IMR-90 (cell line): Measurements from ENCODE around the gene UBLCP1. TPM values are rescaled to one million over a fixed set of nuclear protein-coding genes. Genes with fewer than 3 reads are reported as not detected.

Experiments used
- ATAC-seq: fragments of 200-7000 bp; cut with Tn5 transposase; 2 replicates; pipeline ENCODE4 v1.9.1; 2020; ENCODE audit warnings: low read depth, mild to moderate bottlenecking, moderate library complexity
- BruUV-seq: library from RNA; stranded (reverse); fragments of 400-500 nt; replicated peaks from 2 replicates; lab custom pipeline; 2021; lab: Mats Ljungman, UMichigan
- CTCF ChIA-PET: fragments of 300-600 bp; formaldehyde crosslinking; extraction: SDS; loops from one replicate; lab custom pipeline; 2021; ENCODE audit warnings: antibody characterized with exemption; lab: Yijun Ruan, JAX
- POLR2A ChIA-PET: fragments of 300-600 bp; sonication (Branson Sonifier 250); formaldehyde crosslinking; loops from one replicate; lab custom pipeline; 2022; ENCODE audit warnings: antibody characterized with exemption; ENCODE audit not compliant: unreplicated experiment; lab: Charles Lee
- DNase-seq: peaks from one replicate; pipeline ENCODE4 v3.0.0; 2013
- H2AFZ ChIP-seq: replicated peaks from 2 replicates; pipeline ENCODE3; 2013; ENCODE audit warnings: low read length, mild to moderate bottlenecking; ENCODE audit not compliant: poor library complexity
- H2AK5ac ChIP-seq: 2 replicates; pipeline ENCODE4 v1.6.1; 2013; ENCODE audit warnings: low read depth, low read length, inconsistent platforms
- H2AK9ac ChIP-seq: replicated peaks from 2 replicates; pipeline ENCODE3; 2013; ENCODE audit warnings: mild to moderate bottlenecking, low read depth, low read length, moderate library complexity; ENCODE audit not compliant: poor library complexity
- H2BK120ac ChIP-seq: 2 replicates; pipeline ENCODE4 v1.6.1; 2013; ENCODE audit warnings: low read depth, low read length, inconsistent platforms
- H2BK15ac ChIP-seq: 3 replicates; pipeline ENCODE4 v1.6.1; 2013; ENCODE audit warnings: low read depth, low read length, inconsistent platforms
- H2BK20ac ChIP-seq: 2 replicates; pipeline ENCODE4 v1.6.1; 2013; ENCODE audit warnings: low read depth, mild to moderate bottlenecking, inconsistent platforms, low read length, moderate library complexity
- H2BK5ac ChIP-seq: 2 replicates; pipeline ENCODE4 v1.6.1; 2013; ENCODE audit warnings: mild to moderate bottlenecking, low read depth, low read length, inconsistent platforms; ENCODE audit not compliant: poor library complexity, severe bottlenecking
- H3K14ac ChIP-seq: replicated peaks from 2 replicates; pipeline ENCODE4 v1.6.1; 2013; ENCODE audit warnings: low read depth, low read length, inconsistent platforms
- H3K18ac ChIP-seq: 2 replicates; pipeline ENCODE4 v1.6.1; 2013; ENCODE audit warnings: low read depth, low read length, control low read depth
- H3K23ac ChIP-seq: 2 replicates; pipeline ENCODE4 v1.6.1; 2013; ENCODE audit warnings: low read depth, low read length, inconsistent platforms
- H3K27ac ChIP-seq: 2 replicates; pipeline ENCODE4 v1.5.1; 2013; ENCODE audit warnings: mild to moderate bottlenecking, control low read depth, low read length; ENCODE audit not compliant: insufficient read depth
- H3K27me3 ChIP-seq: 2 replicates; pipeline ENCODE4 v1.6.1; 2013; ENCODE audit warnings: low read length; ENCODE audit not compliant: control insufficient read depth, insufficient read depth
- H3K36me3 ChIP-seq: 2 replicates; pipeline ENCODE4 v1.6.1; 2013; ENCODE audit warnings: low read length, mixed read lengths; ENCODE audit not compliant: control insufficient read depth, insufficient read depth
- H3K4ac ChIP-seq: 2 replicates; pipeline ENCODE4 v1.6.1; 2013; ENCODE audit warnings: low read depth, low read length, inconsistent platforms
- H3K4me1 ChIP-seq: 2 replicates; pipeline ENCODE4 v1.6.1; 2013; ENCODE audit warnings: low read length, mixed read lengths; ENCODE audit not compliant: control insufficient read depth, insufficient read depth
- H3K4me2 ChIP-seq: 2 replicates; pipeline ENCODE4 v1.6.1; 2013; ENCODE audit warnings: low read depth, mild to moderate bottlenecking, control low read depth, low read length, moderate library complexity
- H3K4me3 ChIP-seq: 2 replicates; pipeline ENCODE4 v1.5.1; 2013; ENCODE audit warnings: low read depth, mild to moderate bottlenecking, control low read depth, low read length, moderate library complexity; ENCODE audit not compliant: insufficient read depth
- H3K56ac ChIP-seq: 2 replicates; pipeline ENCODE4 v1.6.1; 2013; ENCODE audit warnings: low read length, inconsistent platforms; ENCODE audit not compliant: insufficient read depth; ENCODE audit errors: extremely low read depth
- H3K79me1 ChIP-seq, 2 experiments: 2 replicates each; pipeline ENCODE4 v1.6.1; 2013; ENCODE audit warnings: low read length in 2 of 2, inconsistent platforms in 1 of 2, low read depth in 1 of 2
- H3K9ac ChIP-seq: 2 replicates; pipeline ENCODE4 v1.6.1; 2013; ENCODE audit warnings: low read depth, low read length, control low read depth
- H3K9me1 ChIP-seq: 2 replicates; pipeline ENCODE4 v1.6.1; 2013; ENCODE audit warnings: low read length, inconsistent platforms; ENCODE audit not compliant: insufficient read depth
- H3K9me3 ChIP-seq: 2 replicates; pipeline ENCODE4 v1.6.1; 2013; ENCODE audit warnings: low read length; ENCODE audit not compliant: control insufficient read depth, insufficient read depth
- H4K20me1 ChIP-seq: 2 replicates; pipeline ENCODE4 v1.6.1; 2013; ENCODE audit warnings: low read length, inconsistent platforms; ENCODE audit not compliant: insufficient read depth
- H4K5ac ChIP-seq: 2 replicates; pipeline ENCODE4 v1.6.1; 2013; ENCODE audit warnings: mild to moderate bottlenecking, low read depth, low read length, control low read depth
- H4K8ac ChIP-seq, 2 experiments: 2 replicates each; pipeline ENCODE4 v1.6.1; 2013; ENCODE audit warnings: low read depth in 2 of 2, low read length in 2 of 2, control low read depth in 1 of 2, inconsistent platforms in 1 of 2
- H4K91ac ChIP-seq: 2 replicates; pipeline ENCODE4 v1.6.1; 2013; ENCODE audit warnings: low read depth, low read length, inconsistent platforms; ENCODE audit not compliant: insufficient read depth
- MAFK ChIP-seq: IDR thresholded peaks from 2 replicates; pipeline ENCODE4 v1.6.1; 2012; ENCODE audit warnings: low read depth, low read length, improper control_type of control experiment
- NFE2L2 ChIP-seq: fragments of 150-350 bp; IDR thresholded peaks from 2 replicates; pipeline ENCODE4 v1.6.1; 2016; ENCODE audit warnings: low read depth, mild to moderate bottlenecking, low read length
- RAD21 ChIP-seq: IDR thresholded peaks from 2 replicates; pipeline ENCODE4 v1.6.1; 2012; ENCODE audit warnings: low read length, improper control_type of control experiment
- RCOR1 ChIP-seq: IDR thresholded peaks from 2 replicates; pipeline ENCODE4 v1.6.1; 2012; ENCODE audit warnings: mild to moderate bottlenecking, low read length, improper control_type of control experiment; ENCODE audit not compliant: insufficient replicate concordance
- dilution Hi-C: fragments of 300-500 bp; cut with HindIII; formaldehyde crosslinking; loops from one replicate; pipeline ENCODE4 v1.14.3; 2018; ENCODE audit warnings: low sequenced_read_pairs; ENCODE audit not compliant: unreplicated experiment
- in situ Hi-C: fragments of 300-500 bp; cut with MboI; formaldehyde crosslinking; loops from 3 replicates; pipeline ENCODE4 v1.14.3; 2019; ENCODE audit warnings: low sequenced_read_pairs, inconsistent platforms, mixed read lengths
- intact Hi-C: fragments of 100-400 bp; cut with micrococcal nuclease; formaldehyde crosslinking; loops from 2 replicates; pipeline ENCODE4 v1.10.0; 2022
- polyA plus RNA-seq, 3 experiments: library from polyadenylated mRNA; depleted of rRNA; stranded (reverse); fragments of >200 nt; gene quantifications; 2 replicates each; pipeline ENCODE4 v1.2.3, GENCODE V29; 2012; ENCODE audit warnings: low replicate concordance in 1 of 3
- total RNA-seq: library from RNA; depleted of rRNA; stranded (reverse); fragments of >200 nt; gene quantifications from 2 replicates; pipeline ENCODE4 v1.2.3, GENCODE V29; 2012
- TF ChIP-seq, protein P1 (sequence below): fragments of 150-350 bp; IDR thresholded peaks from 2 replicates; pipeline ENCODE4 v1.6.1; 2017; ENCODE audit warnings: mild to moderate bottlenecking, antibody characterized with exemption, low read length, low read depth

UBLCP1 gene
- total and polyA plus RNA-seq, 2 of the 4 experiments (the other 2 are of a cell fraction) = 11.7 to 17.5 TPM

DNA sequence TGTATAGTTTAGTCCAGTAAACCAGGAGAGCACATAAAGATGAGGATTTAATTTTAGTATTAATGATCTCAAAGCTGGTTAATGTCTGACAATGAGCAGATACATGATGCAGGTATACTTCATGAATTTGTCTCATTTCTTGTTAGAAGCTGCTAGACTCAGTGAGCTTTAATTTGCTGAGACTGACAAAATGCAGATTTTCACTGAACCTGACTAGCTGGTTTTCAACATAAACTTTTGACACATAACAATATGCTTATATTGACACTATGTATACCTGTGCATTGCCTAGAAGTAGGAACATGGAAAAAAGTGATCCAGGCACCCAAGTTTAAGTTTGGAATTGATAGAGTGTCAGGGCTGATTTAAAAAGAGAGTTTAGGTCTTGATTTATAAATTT is 10.8 kb downstream of the UBLCP1 start:
- Histone ChIP-seq H3K27ac (no peak overlapping the region), H2AFZ (no peak overlapping the region), H2BK120ac (no peak overlapping the region), H3K4me3 (no peak overlapping the region), H3K23ac (no peak overlapping the region), H3K56ac (no peak overlapping the region), H3K36me3 (peaks cover 8% of the 10 kb centered on the region), H3K4me1 (no peaks in the 10 kb centered on the region), H3K18ac (no peak overlapping the region), H2AK9ac (no peak overlapping the region), H2BK15ac (no peak overlapping the region), H3K4me2 (no peak overlapping the region), H3K9me1 (no peaks in the 10 kb centered on the region), H4K20me1 (no peaks in the 10 kb centered on the region), H2AK5ac (no peak overlapping the region), H4K91ac (no peak overlapping the region), H4K8ac (no peak overlapping the region), H3K14ac (no peak overlapping the region), H4K5ac (no peak overlapping the region), H2BK5ac (no peak overlapping the region), H3K27me3 (no peaks in the 10 kb centered on the region), H2BK20ac (no peak overlapping the region), H3K4ac (no peak overlapping the region), H3K9ac (no peak overlapping the region), H3K79me1 (peaks cover 0 to 3% of the 10 kb centered on the region in 2 experiments; a peak in 2 of 4 replicates), H3K9me3 (no peaks in the 10 kb centered on the region)
- ChIA-PET CTCF (interaction anchor here (0.9 to 1.3 kb wide), 3 partner anchors 26 to 117 kb away, joined by 3 to 6 read pairs (median 3); no protein-coding TSS in a partner anchor), POLR2A (no interaction called here)
- DNase-seq (no peak), ATAC-seq (no peak)
- dilution Hi-C loops = loop anchor here (25.0 kb wide), 1 partner anchor 112 kb away; no protein-coding TSS in a partner anchor
- intact Hi-C loops = no loop called here
- TF ChIP-seq, protein P1, sequence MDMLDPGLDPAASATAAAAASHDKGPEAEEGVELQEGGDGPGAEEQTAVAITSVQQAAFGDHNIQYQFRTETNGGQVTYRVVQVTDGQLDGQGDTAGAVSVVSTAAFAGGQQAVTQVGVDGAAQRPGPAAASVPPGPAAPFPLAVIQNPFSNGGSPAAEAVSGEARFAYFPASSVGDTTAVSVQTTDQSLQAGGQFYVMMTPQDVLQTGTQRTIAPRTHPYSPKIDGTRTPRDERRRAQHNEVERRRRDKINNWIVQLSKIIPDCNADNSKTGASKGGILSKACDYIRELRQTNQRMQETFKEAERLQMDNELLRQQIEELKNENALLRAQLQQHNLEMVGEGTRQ = no peak
- TF ChIP-seq RAD21 (no peak), MAFK (peak; percentile 35; the same call in 1 of the 2 replicates), NFE2L2 (no peak), RCOR1 (no peak)
- in situ Hi-C loops = no loop called here
- BruUV-seq = no TSS peak
